Astrocyte of the spinal cord (primary cell): ENCODE measurements around the gene TMEM234.

Experiments
- DNase-seq: peaks from one replicate; pipeline ENCODE4 v3.0.0; 2011; ENCODE audit warnings: low read depth, low spot score
- H3K4me3 ChIP-seq: 2 replicates; pipeline ENCODE4 v1.5.1; 2011; ENCODE audit warnings: low read depth, mild to moderate bottlenecking, low read length, moderate library complexity
- CTCF ChIP-seq: IDR thresholded peaks from 2 replicates; pipeline ENCODE4 v1.5.1; 2012; ENCODE audit warnings: low read depth, mild to moderate bottlenecking, low read length, inconsistent platforms
- in situ Hi-C: cut with HindIII; loops from 2 replicates; pipeline ENCODE4 v1.10.0; 2017; ENCODE audit warnings: low sequenced_read_pairs

TMEM234 gene

GRCh38 chr1:32256473-32257226 lies 34.5 kb upstream of the TMEM234 start:
- in situ Hi-C loops, result no loop called here
- no peak for DNase-seq
- no peak overlapping the region for H3K4me3 ChIP-seq
- no peak for TF ChIP-seq CTCF

- TF ChIP-seq CTCF, result no peak
- no peak overlapping the region for H3K4me3 ChIP-seq
- DNase-seq, result no peak
- in situ Hi-C loops, result no loop called here
Measured at GRCh38 chr1:32255072-32256071, 33.2 kb upstream of the TMEM234 start.

GRCh38 chr1:32250893-32251716 lies 29.0 kb upstream of the TMEM234 start, which contains the start of gene LCK:
Gene LCK (plus strand): TSS chr1:32251265. CDS start chr1:32274330, 23,065 bp downstream.
- no peak for DNase-seq
- in situ Hi-C loops, result no loop called here
- no peak within 1 kb of the TSS for H3K4me3 ChIP-seq
- TF ChIP-seq CTCF, result no peak

GRCh38 chr1:32249831-32250525 lies 27.8 kb upstream of the TMEM234 start:
- no peak overlapping the region for H3K4me3 ChIP-seq
- in situ Hi-C loops, result no loop called here
- DNase-seq, result no peak
- no peak for TF ChIP-seq CTCF

- in situ Hi-C loops, result no loop called here
- H3K4me3 ChIP-seq, result no peak overlapping the region
- DNase-seq, result peak; percentile 53
- TF ChIP-seq CTCF, result peak; percentile 84
Measured at GRCh38 chr1:32247983-32248889, 26.1 kb upstream of the TMEM234 start.
